Vagina (tissue), 2 donors: ENCODE results near the gene PPFIA1.

Experiments
- POLR2A ChIP-seq, 2 donors: fragments of 450-650 bp; IDR thresholded peaks; one replicate each; pipeline ENCODE4 v1.6.1; 2017; ENCODE audit warnings: antibody characterized with exemption in 2 of 2, mild to moderate bottlenecking in 2 of 2, moderate library complexity in 2 of 2
- POLR2AphosphoS5 ChIP-seq, 2 donors: sonication (generic); formaldehyde crosslinking; IDR thresholded peaks; one replicate each; pipeline ENCODE4 v1.9.0; 2017; ENCODE audit warnings: antibody characterized with exemption in 2 of 2, mild to moderate bottlenecking in 2 of 2, low read depth in 1 of 2; ENCODE audit not compliant: insufficient read depth in 1 of 2
- TF ChIP-seq, protein P1 (sequence below), 3 experiments: fragments of 450-650 bp in 2 of 3; fragments of 200-600 bp in 1 of 3; sonication (generic) in 1 of 3; IDR thresholded peaks; one replicate each; pipeline ENCODE4 v1.5.1; 2017 to 2019; ENCODE audit warnings: antibody characterized with exemption in 3 of 3, mild to moderate bottlenecking in 2 of 3, moderate library complexity in 2 of 3

DNA sequence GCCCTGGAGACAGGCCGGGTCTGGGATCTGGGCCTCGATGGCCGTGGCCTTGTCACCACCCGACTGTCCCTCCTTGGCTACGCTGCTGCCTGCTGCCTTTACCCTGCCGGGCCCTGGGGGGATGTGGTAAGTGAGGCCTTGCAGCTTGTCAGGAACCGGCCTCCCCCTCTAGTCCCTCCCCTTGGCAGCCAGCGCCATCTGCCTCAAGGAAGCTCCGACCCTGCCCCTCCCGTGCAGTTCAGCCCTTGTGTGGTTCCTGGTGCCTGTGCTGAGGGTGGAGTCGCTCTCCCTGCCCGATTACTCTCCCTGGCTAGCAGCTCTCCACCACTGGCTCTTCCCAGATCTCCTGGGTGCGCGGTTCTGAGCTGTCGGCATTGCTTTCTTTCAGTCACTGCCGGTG, 161.6 kb downstream of the PPFIA1 start:
- TF ChIP-seq, protein P1, sequence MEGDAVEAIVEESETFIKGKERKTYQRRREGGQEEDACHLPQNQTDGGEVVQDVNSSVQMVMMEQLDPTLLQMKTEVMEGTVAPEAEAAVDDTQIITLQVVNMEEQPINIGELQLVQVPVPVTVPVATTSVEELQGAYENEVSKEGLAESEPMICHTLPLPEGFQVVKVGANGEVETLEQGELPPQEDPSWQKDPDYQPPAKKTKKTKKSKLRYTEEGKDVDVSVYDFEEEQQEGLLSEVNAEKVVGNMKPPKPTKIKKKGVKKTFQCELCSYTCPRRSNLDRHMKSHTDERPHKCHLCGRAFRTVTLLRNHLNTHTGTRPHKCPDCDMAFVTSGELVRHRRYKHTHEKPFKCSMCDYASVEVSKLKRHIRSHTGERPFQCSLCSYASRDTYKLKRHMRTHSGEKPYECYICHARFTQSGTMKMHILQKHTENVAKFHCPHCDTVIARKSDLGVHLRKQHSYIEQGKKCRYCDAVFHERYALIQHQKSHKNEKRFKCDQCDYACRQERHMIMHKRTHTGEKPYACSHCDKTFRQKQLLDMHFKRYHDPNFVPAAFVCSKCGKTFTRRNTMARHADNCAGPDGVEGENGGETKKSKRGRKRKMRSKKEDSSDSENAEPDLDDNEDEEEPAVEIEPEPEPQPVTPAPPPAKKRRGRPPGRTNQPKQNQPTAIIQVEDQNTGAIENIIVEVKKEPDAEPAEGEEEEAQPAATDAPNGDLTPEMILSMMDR (IDR thresholded peaks at IDR 0.05): no peak
- TF ChIP-seq POLR2AphosphoS5 (IDR thresholded peaks at IDR 0.05; ENCODE audit: insufficient read depth in 1 of 2, low read depth in 1 of 2) (no peak), POLR2A (IDR thresholded peaks at IDR 0.05) (no peak)
